ENCODE data around the gene CD82.
A peak's percentile ranks its signal among the peaks of the same experiment; 100 is the strongest.

Gene CD82

DNA sequence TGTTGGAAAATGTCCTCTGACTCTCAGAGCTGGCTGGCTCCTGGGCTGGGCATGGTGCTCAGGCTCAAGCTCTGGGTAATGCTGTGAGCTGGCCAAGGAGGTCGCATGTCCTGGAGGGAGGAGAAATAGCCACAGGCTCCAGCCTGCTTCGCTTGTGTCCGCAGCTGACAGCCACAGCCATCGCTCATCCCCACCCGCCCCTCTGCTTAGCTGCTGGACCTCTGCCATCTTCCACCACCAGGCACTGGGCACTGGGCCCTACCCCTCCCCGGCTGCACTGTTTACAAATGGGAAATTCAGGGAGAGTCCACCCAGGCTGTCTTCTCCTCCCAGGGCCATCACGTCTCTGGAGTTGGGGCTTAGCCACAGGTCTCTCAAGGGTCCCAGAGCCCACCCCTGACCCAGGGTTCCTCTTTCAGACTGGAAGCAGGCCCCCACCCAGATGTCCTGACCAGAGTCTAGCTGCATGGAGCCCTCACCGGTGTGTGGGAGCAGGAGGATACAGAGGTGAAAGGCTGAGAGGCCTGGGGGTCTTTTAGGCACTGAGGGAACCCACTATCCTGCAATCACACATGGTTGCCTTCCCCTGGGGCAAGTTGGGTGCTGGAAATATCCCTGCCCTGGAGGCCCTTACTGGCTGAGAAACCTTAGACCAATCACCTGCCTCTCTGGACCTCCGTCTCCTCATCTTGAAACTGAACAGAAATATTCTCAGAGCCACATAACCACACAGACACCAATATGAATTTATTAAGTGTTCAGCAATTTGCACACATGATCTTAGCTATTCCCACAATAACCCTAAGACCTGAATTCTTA lies 62.7 kb downstream of the CD82 start:
- no peak for TF ChIP-seq CTCF (IDR thresholded peaks at IDR 0.05)

DNA sequence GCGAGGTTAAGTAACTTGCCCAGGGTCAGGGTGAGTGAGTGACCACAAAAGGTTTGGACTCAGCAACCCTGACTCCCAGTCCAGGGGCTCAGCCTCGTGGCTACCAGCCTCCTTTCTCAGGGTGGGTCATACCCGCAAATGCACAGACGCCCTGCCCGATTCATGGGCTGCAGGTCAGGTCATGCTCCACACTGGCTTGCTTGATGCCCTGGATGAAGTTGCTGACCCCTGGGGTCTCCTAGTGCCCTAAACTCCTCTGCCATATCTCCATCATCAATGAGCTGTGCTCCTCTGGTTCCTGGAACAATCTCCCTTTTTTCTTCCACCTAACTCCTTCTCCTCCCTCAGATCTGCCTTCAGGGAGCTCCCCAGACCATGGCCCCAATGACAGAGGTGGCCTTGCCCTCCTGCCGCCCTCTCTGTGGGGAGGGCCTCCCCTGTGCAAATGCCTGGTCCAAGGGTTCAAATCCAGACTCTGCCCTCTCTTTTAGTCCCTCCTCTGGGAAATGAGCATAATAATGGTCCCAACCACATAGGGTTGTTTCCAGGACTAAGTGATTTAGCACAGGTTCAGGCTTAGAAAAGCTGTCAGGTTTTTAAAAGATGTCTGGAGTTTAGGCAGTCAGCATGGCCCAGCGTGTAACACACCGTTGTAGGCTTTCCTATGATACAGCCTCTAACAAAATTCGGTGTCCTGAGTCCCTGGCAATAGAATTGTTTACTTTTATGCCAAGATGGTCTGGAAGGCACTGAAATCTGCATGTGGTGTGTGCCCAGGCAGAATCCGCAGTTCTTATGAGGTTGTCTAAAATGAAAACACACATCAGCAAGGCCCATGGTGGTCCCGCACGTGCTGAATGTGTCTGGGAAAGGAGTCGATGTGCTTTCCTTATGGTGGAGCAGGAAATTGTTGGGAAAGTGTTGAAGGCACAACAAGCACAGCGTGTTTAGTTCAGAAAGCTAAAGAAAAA lies 63.6 kb downstream of the CD82 start:
- no peak for TF ChIP-seq CTCF (IDR thresholded peaks at IDR 0.05)

GRCh38 chr11:44629732-44630345 lies 64.4 kb downstream of the CD82 start:
- no peak for TF ChIP-seq CTCF (IDR thresholded peaks at IDR 0.05)

GRCh38 chr11:44630511-44631210 lies 65.2 kb downstream of the CD82 start:
- no peak for TF ChIP-seq CTCF (IDR thresholded peaks at IDR 0.05)

GRCh38 chr11:44631831-44632230 lies 66.4 kb downstream of the CD82 start:
- no peak for TF ChIP-seq CTCF (IDR thresholded peaks at IDR 0.05)

GRCh38 chr11:44632466-44633123 lies 67.1 kb downstream of the CD82 start:
- peak; percentile 44 for TF ChIP-seq CTCF (IDR thresholded peaks at IDR 0.05)

Data from LNCAP (cell line).